HepG2 (cell line): ENCODE measurements around the gene FOXA3. TPM values are rescaled to one million over a fixed set of nuclear protein-coding genes. Genes with fewer than 3 reads are reported as not detected.

ENCODE experiments used
- CBX5 ChIP-seq: sonication (generic); formaldehyde crosslinking; IDR thresholded peaks from 2 replicates; pipeline ENCODE4 v1.4.0; 2020; ENCODE audit warnings: missing genetic modification reagents, borderline replicate concordance
- ELF1 ChIP-seq: sonication (generic); formaldehyde crosslinking; IDR thresholded peaks from 2 replicates; pipeline ENCODE4 v1.4.0; 2020; ENCODE audit warnings: missing genetic modification reagents
- EP300 ChIP-seq, 3 experiments: sonication (generic) in 1 of 3; formaldehyde crosslinking in 1 of 3; IDR thresholded peaks; 2 replicates each; pipeline versions ENCODE4 v1.5.1 to v1.6.1; 2011 to 2020; ENCODE audit warnings: low read depth in 2 of 3, low read length in 2 of 3, borderline replicate concordance in 1 of 3, improper control_type of control experiment in 1 of 3, mild to moderate bottlenecking in 1 of 3, missing genetic modification reagents in 1 of 3, moderate library complexity in 1 of 3
- FOXA3 ChIP-seq: IDR thresholded peaks from 2 replicates; pipeline ENCODE4 v1.6.1; 2016; ENCODE audit warnings: missing genetic modification reagents, missing compliant biosample characterization
- GATAD2A ChIP-seq: IDR thresholded peaks from 2 replicates; pipeline ENCODE4 v1.6.1; 2016
- HNRNPH1 ChIP-seq: fragments of 200-400 bp; formaldehyde crosslinking; optimal IDR thresholded peaks from 2 replicates; pipeline ENCODE3; 2017; ENCODE audit warnings: mild to moderate bottlenecking, low read depth, low read length
- IKZF4 ChIP-seq: sonication (generic); formaldehyde crosslinking; IDR thresholded peaks from 2 replicates; pipeline ENCODE4 v1.5.1; 2020; ENCODE audit warnings: borderline replicate concordance, mild to moderate bottlenecking, low read depth, missing genetic modification reagents; ENCODE audit errors: not compliant biosample characterization
- JARID2 ChIP-seq: sonication (generic); formaldehyde crosslinking; IDR thresholded peaks from 2 replicates; pipeline ENCODE4 v1.8.1; 2023; ENCODE audit warnings: missing genetic modification reagents, inconsistent platforms; ENCODE audit not compliant: insufficient replicate concordance
- MED1 ChIP-seq: sonication (generic); formaldehyde crosslinking; IDR thresholded peaks from 2 replicates; pipeline ENCODE4 v1.4.0; 2020; ENCODE audit warnings: missing genetic modification reagents
- MIER3 ChIP-seq: IDR thresholded peaks from 2 replicates; pipeline ENCODE4 v1.6.1; 2016; ENCODE audit warnings: missing compliant biosample characterization, borderline replicate concordance
- MXD4 ChIP-seq: IDR thresholded peaks from 2 replicates; pipeline ENCODE4 v1.6.1; 2016; ENCODE audit warnings: mild to moderate bottlenecking, missing biosample characterization, missing genetic modification reagents
- MYNN ChIP-seq: sonication (generic); formaldehyde crosslinking; IDR thresholded peaks from 2 replicates; pipeline ENCODE4 v1.4.0; 2020; ENCODE audit warnings: mild to moderate bottlenecking, low read depth, missing genetic modification reagents
- NR1H2 ChIP-seq: sonication (generic); formaldehyde crosslinking; IDR thresholded peaks from 2 replicates; pipeline ENCODE4 v1.8.1; 2022; ENCODE audit warnings: low read depth, missing genetic modification reagents, borderline replicate concordance
- REL ChIP-seq: sonication (generic); formaldehyde crosslinking; conservative IDR thresholded peaks from 2 replicates; pipeline ENCODE4 v1.8.0; 2022; ENCODE audit warnings: mild to moderate bottlenecking, missing genetic modification reagents, moderate library complexity
- SAP130 ChIP-seq: IDR thresholded peaks from 2 replicates; pipeline ENCODE4 v1.6.1; 2016; ENCODE audit warnings: low read depth
- SP5 ChIP-seq: IDR thresholded peaks from 2 replicates; pipeline ENCODE4 v1.6.1; 2016; ENCODE audit warnings: low read depth, borderline replicate concordance
- ZNF12 ChIP-seq: sonication (generic); formaldehyde crosslinking; IDR thresholded peaks from 2 replicates; pipeline ENCODE4 v1.5.0; 2020; ENCODE audit warnings: missing genetic modification reagents
- ZNF441 ChIP-seq: sonication (generic); formaldehyde crosslinking; IDR thresholded peaks from 2 replicates; pipeline ENCODE4 v1.7.0; 2021; ENCODE audit warnings: missing genetic modification reagents, borderline replicate concordance
- ZNF562 ChIP-seq: sonication (generic); formaldehyde crosslinking; IDR thresholded peaks from 2 replicates; pipeline ENCODE4 v1.8.0; 2022; ENCODE audit warnings: missing genetic modification reagents, borderline replicate concordance
- ZNF652 ChIP-seq: IDR thresholded peaks from 2 replicates; pipeline ENCODE4 v1.6.1; 2016; ENCODE audit warnings: low read depth, borderline replicate concordance
- ZNF687 ChIP-seq: sonication (generic); formaldehyde crosslinking; IDR thresholded peaks from 2 replicates; pipeline ENCODE4 v1.5.1; 2020; ENCODE audit warnings: mild to moderate bottlenecking, missing genetic modification reagents, moderate library complexity
- ZNF724P ChIP-seq: sonication (generic); formaldehyde crosslinking; IDR thresholded peaks from 2 replicates; pipeline ENCODE4 v1.8.0; 2022; ENCODE audit warnings: missing genetic modification reagents, borderline replicate concordance
- polyA plus RNA-seq, 8 experiments: library from polyadenylated mRNA; depleted of rRNA in 3 of 8; stranded (reverse) in 7 of 8; unstranded in 1 of 8; fragments of >200 nt; fragmentation: Illumina TruSeq in 4 of 8; extraction: Trizol in 4 of 8; gene quantifications; 2 replicates each; pipeline versions ENCODE4 v1.2.1 to v1.2.3, GENCODE V29; 2011 to 2016; ENCODE audit warnings: low read depth in 4 of 8, missing spikeins in 1 of 8, mixed read lengths in 1 of 8; ENCODE audit not compliant: insufficient read depth in 1 of 8
- total RNA-seq, 5 experiments: library from RNA; depleted of rRNA; stranded (reverse); fragments of >200 nt; fragmentation: Illumina TruSeq; extraction: Trizol; gene quantifications; 2 replicates each; pipeline ENCODE4 v1.2.3, GENCODE V29; 2016; ENCODE audit warnings: low read depth in 1 of 5
- TF ChIP-seq, protein P1 (sequence below): sonication (generic); formaldehyde crosslinking; IDR thresholded peaks from 2 replicates; pipeline ENCODE4 v1.4.0; 2020; ENCODE audit warnings: low read depth, mild to moderate bottlenecking, missing genetic modification reagents
- TF ChIP-seq, protein P2 (sequence below): fragments of 450-650 bp; IDR thresholded peaks from 2 replicates; pipeline ENCODE4 v1.6.1; 2016

Gene FOXA3
- total and polyA plus RNA-seq, 2 of the 13 experiments (the other 11 are each of a cell fraction or from before 2014, with no cell fraction given) = 29.8 to 47.6 TPM

GRCh38 chr19:45878043-45878794 lies 14.1 kb downstream of the FOXA3 start (continued):
- TF ChIP-seq NR1H2 (CRISPR knock-in tag) (no peak), MYNN (CRISPR knock-in tag) (no peak), HNRNPH1 (no peak), ZNF687 (CRISPR knock-in tag) (peak; percentile 86), ZNF12 (CRISPR knock-in tag) (peak; percentile 36; the same call in 1 of the 2 replicates), ZNF441 (CRISPR knock-in tag) (peak; percentile 62; the same call in 1 of the 2 replicates), ZNF724P (CRISPR knock-in tag) (no peak), IKZF4 (CRISPR knock-in tag) (no peak), MED1 (CRISPR knock-in tag) (peak; percentile 69), CBX5 (CRISPR knock-in tag) (peak; percentile 64; the same call in 1 of the 2 replicates), MXD4 (CRISPR knock-in tag) (0 out of 2 replicates have a peak, but pooled peaks have one; percentile 27), ZNF652 (CRISPR knock-in tag) (peak; percentile 45; the same call in 1 of the 2 replicates), FOXA3 (CRISPR knock-in tag) (peak; percentile 75), EP300 (IDR thresholded peaks at IDR 0.05; ENCODE audit: low read depth in 2 of 2, low read length in 2 of 2) (0 out of 4 replicates have a peak, but pooled peaks of 1 of the 2 experiments have one; percentile 28), EP300 (CRISPR knock-in tag; IDR thresholded peaks at IDR 0.05; ENCODE audit: borderline replicate concordance) (peak; percentile 46; the same call in 1 of the 2 replicates), ZNF562 (CRISPR knock-in tag) (no peak), GATAD2A (CRISPR knock-in tag) (peak; percentile 72), SAP130 (CRISPR knock-in tag) (peak; percentile 95), JARID2 (CRISPR knock-in tag) (peak; percentile 27), MIER3 (CRISPR knock-in tag) (peak; percentile 39; the same call in 1 of the 2 replicates), SP5 (CRISPR knock-in tag) (peak; percentile 63; the same call in 1 of the 2 replicates), REL (CRISPR knock-in tag) (no peak), ELF1 (peak; percentile 35; the same call in 1 of the 2 replicates)
- TF ChIP-seq, protein P1, sequence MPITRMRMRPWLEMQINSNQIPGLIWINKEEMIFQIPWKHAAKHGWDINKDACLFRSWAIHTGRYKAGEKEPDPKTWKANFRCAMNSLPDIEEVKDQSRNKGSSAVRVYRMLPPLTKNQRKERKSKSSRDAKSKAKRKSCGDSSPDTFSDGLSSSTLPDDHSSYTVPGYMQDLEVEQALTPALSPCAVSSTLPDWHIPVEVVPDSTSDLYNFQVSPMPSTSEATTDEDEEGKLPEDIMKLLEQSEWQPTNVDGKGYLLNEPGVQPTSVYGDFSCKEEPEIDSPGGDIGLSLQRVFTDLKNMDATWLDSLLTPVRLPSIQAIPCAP (CRISPR knock-in tag) = no peak
- TF ChIP-seq, protein P2, sequence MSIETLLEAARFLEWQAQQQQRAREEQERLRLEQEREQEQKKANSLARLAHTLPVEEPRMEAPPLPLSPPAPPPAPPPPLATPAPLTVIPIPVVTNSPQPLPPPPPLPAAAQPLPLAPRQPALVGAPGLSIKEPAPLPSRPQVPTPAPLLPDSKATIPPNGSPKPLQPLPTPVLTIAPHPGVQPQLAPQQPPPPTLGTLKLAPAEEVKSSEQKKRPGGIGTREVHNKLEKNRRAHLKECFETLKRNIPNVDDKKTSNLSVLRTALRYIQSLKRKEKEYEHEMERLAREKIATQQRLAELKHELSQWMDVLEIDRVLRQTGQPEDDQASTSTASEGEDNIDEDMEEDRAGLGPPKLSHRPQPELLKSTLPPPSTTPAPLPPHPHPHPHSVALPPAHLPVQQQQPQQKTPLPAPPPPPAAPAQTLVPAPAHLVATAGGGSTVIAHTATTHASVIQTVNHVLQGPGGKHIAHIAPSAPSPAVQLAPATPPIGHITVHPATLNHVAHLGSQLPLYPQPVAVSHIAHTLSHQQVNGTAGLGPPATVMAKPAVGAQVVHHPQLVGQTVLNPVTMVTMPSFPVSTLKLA = peak; percentile 83
